Uterus (tissue), 4 donors: ENCODE measurements around the gene PYGO2. TPM values are rescaled to one million over a fixed set of nuclear protein-coding genes. Genes with fewer than 3 reads are reported as not detected.

Source experiments
- DNase-seq, 2 donors: peaks; one replicate each; pipeline ENCODE4 v3.0.0-alpha.2; 2019 to 2020
- H3K27ac ChIP-seq, 2 donors: fragments of 200-600 bp; sonication (generic); 1 replicate in 1 of 2; 2 replicates in 1 of 2; pipeline ENCODE4 v1.5.1; 2016 to 2018
- H3K27me3 ChIP-seq, 2 donors: fragments of 200-600 bp; sonication (generic); one replicate each; pipeline ENCODE4 v1.5.1; 2018 to 2019; ENCODE audit warnings: control low read depth in 1 of 2
- H3K36me3 ChIP-seq, 2 donors: fragments of 200-600 bp; sonication (generic); one replicate each; pipeline ENCODE4 v1.5.1; 2019; ENCODE audit warnings: control low read depth in 1 of 2
- H3K4me1 ChIP-seq, 2 donors: fragments of 200-600 bp; sonication (generic); one replicate each; pipeline ENCODE4 v1.5.1; 2018 to 2019; ENCODE audit warnings: control low read depth in 1 of 2
- H3K4me3 ChIP-seq, 2 donors: fragments of 200-600 bp; sonication (generic); 1 replicate in 1 of 2; 2 replicates in 1 of 2; pipeline ENCODE4 v1.5.1; 2018 to 2019; ENCODE audit warnings: mild to moderate bottlenecking in 1 of 2
- H3K9me3 ChIP-seq, 2 donors: fragments of 200-600 bp; sonication (generic); one replicate each; pipeline ENCODE4 v1.5.1; 2019; ENCODE audit warnings: control low read depth in 1 of 2
- CTCF ChIP-seq, 4 experiments: fragments of 200-600 bp in 2 of 4; fragments of 450-650 bp in 2 of 4; sonication (generic) in 2 of 4; IDR thresholded peaks; one replicate each; pipeline ENCODE4 v1.5.1; 2016 to 2019; ENCODE audit warnings: antibody characterized with exemption in 4 of 4, mild to moderate bottlenecking in 2 of 4, moderate library complexity in 1 of 4
- POLR2A ChIP-seq, 2 donors: fragments of 450-650 bp; IDR thresholded peaks; one replicate each; pipeline ENCODE4 v1.6.1; 2016; ENCODE audit warnings: antibody characterized with exemption in 2 of 2, mild to moderate bottlenecking in 1 of 2, moderate library complexity in 1 of 2
- intact Hi-C: fragments of 100-400 bp; cut with DNase I; formaldehyde crosslinking; loops from one replicate; pipeline ENCODE4 v1.15.1; 2023; ENCODE audit warnings: low total_unique reads
- total RNA-seq, 4 donors: library from RNA; depleted of rRNA in 3 of 4; stranded (reverse); fragments of >200 nt in 3 of 4; gene quantifications; one replicate each; pipeline versions ENCODE4 v1.1.0 to v1.2.4, GENCODE V29; 2014 to 2023
- donor health status: DM: yes; HTN: yes; CAD: no.

The PYGO2 gene
- total RNA-seq, 4 donors from 2014 or later: 10.0 to 36.4 (median 15.9) TPM

GRCh38 chr1:154944401-154945159 is 17.0 kb downstream of the PYGO2 start:
- H3K4me1 ChIP-seq: no peaks in the 10 kb centered on the region
- H3K4me3 ChIP-seq: no peak overlapping the region
- H3K27me3 ChIP-seq: no peaks in the 10 kb centered on the region
- H3K9me3 ChIP-seq: no peaks in the 10 kb centered on the region
- H3K27ac ChIP-seq: peak overlapping the region; percentile 23 to 33
- H3K36me3 ChIP-seq: no peaks in the 10 kb centered on the region
- DNase-seq: no peak
- TF ChIP-seq CTCF (IDR thresholded peaks at IDR 0.05) (no peak), POLR2A (IDR thresholded peaks at IDR 0.05) (no peak)
- intact Hi-C loops: no loop called here

- no peaks in the 10 kb centered on the region for H3K36me3 ChIP-seq
- no peaks in the 10 kb centered on the region for H3K4me1 ChIP-seq
- no peaks in the 10 kb centered on the region for H3K27me3 ChIP-seq
- DNase-seq: no peak
- H3K9me3 ChIP-seq: no peaks in the 10 kb centered on the region
- H3K27ac ChIP-seq: peak overlapping the region; percentile 23 to 33
- H3K4me3 ChIP-seq: no peak overlapping the region
- intact Hi-C loops: no loop called here
- no peak for TF ChIP-seq POLR2A (IDR thresholded peaks at IDR 0.05)
- TF ChIP-seq CTCF (IDR thresholded peaks at IDR 0.05): peak; percentile 55 to 78 (median 59)
Observed at GRCh38 chr1:154943649-154944400, 17.8 kb downstream of the PYGO2 start.

GRCh38 chr1:154941333-154942013 is 20.1 kb downstream of the PYGO2 start:
- Histone ChIP-seq H3K4me3 (no peak overlapping the region), H3K36me3 (no peaks in the 10 kb centered on the region), H3K9me3 (no peaks in the 10 kb centered on the region), H3K27ac (no peak overlapping the region), H3K4me1 (no peaks in the 10 kb centered on the region), H3K27me3 (no peaks in the 10 kb centered on the region)
- TF ChIP-seq CTCF (IDR thresholded peaks at IDR 0.05): no peak
- TF ChIP-seq POLR2A (IDR thresholded peaks at IDR 0.05): no peak
- DNase-seq: no peak
- intact Hi-C loops: no loop called here

GRCh38 chr1:154940651-154941194 is 20.9 kb downstream of the PYGO2 start:
- intact Hi-C loops: no loop called here
- Histone ChIP-seq H3K36me3 (no peaks in the 10 kb centered on the region), H3K27me3 (no peaks in the 10 kb centered on the region), H3K27ac (no peak overlapping the region), H3K9me3 (no peaks in the 10 kb centered on the region), H3K4me3 (no peak overlapping the region), H3K4me1 (no peaks in the 10 kb centered on the region)
- DNase-seq: no peak
- TF ChIP-seq POLR2A (IDR thresholded peaks at IDR 0.05) (no peak), CTCF (IDR thresholded peaks at IDR 0.05) (no peak)
